HG03571 (cell line): ENCODE measurements around the gene WNT3A.
A peak's percentile ranks its signal among the peaks of the same experiment; 100 is the strongest.

Experiments
- ATAC-seq: cut with Tn5 transposase; IDR thresholded peaks from one replicate; pipeline ENCODE4 v1.9.1; 2021; ENCODE audit not compliant: unreplicated experiment

The WNT3A gene

GRCh38 chr1:228097333-228098081 is 90.7 kb downstream of the WNT3A start:
- no peak for ATAC-seq

- ATAC-seq: no peak
Observed at GRCh38 chr1:228098323-228098931, 91.6 kb downstream of the WNT3A start.

- no peak for ATAC-seq
Observed at GRCh38 chr1:228099331-228099732, 92.5 kb downstream of the WNT3A start.

- no peak for ATAC-seq
Observed at GRCh38 chr1:228100822-228101613, 94.2 kb downstream of the WNT3A start.

- ATAC-seq: no peak
Observed at GRCh38 chr1:228101614-228101993, 94.8 kb downstream of the WNT3A start.

- peak; percentile 17 for ATAC-seq
Observed at GRCh38 chr1:228101994-228102790, 95.4 kb downstream of the WNT3A start.

- peak; percentile 64 for ATAC-seq
Observed at GRCh38 chr1:228102791-228103620, 96.2 kb downstream of the WNT3A start, which contains the start of gene C1orf35. Gene C1orf35, minus strand, starts transcription at chr1:228103325. Its CDS starts 98 bp downstream, at chr1:228103227.

- ATAC-seq: no peak
Observed at GRCh38 chr1:228104526-228105269, 97.9 kb downstream of the WNT3A start.

- ATAC-seq: no peak
Observed at GRCh38 chr1:228105270-228105995, 98.6 kb downstream of the WNT3A start.

- ATAC-seq: no peak
Observed at GRCh38 chr1:228105996-228106799, 99.4 kb downstream of the WNT3A start.

GRCh38 chr1:228106800-228107054 is 99.9 kb downstream of the WNT3A start:
- no peak for ATAC-seq

- ATAC-seq: no peak
Observed at GRCh38 chr1:228107636-228108035, 100.8 kb downstream of the WNT3A start.

GRCh38 chr1:228108055-228108690 is 101.4 kb downstream of the WNT3A start:
- ATAC-seq: no peak

- ATAC-seq: no peak
Observed at GRCh38 chr1:228108742-228109072, 101.9 kb downstream of the WNT3A start.

GRCh38 chr1:228109073-228109961 is 102.5 kb downstream of the WNT3A start, which contains the start of gene MRPL55:
Gene MRPL55, minus strand, starts transcription at chr1:228109299. Its CDS starts 1,039 bp downstream, at chr1:228108260.
- ATAC-seq: peak; percentile 85

GRCh38 chr1:228109962-228110488 is 103.2 kb downstream of the WNT3A start:
- no peak for ATAC-seq
